Activated CD8-positive, alpha-beta memory T cell treated with anti-CD3 and anti-CD28 coated beads, Interleukin-2, amount 10 ng/mL, durations not matched to agents 7 days and 5 days (primary cell): ENCODE data around the gene FHOD1. TPM values are rescaled to one million over a fixed set of nuclear protein-coding genes. Genes with fewer than 3 reads are reported as not detected.

Experiments
- ATAC-seq: fragments of 150-1000 bp; cut with Tn5 transposase; one replicate; pipeline ENCODE4 v1.10.0; 2021; ENCODE audit warnings: moderate library complexity
- CTCF ChIA-PET: fragments of 350-600 bp; sonication (Branson Sonifier 250); formaldehyde crosslinking; loops from one replicate; lab custom pipeline; 2021; ENCODE audit warnings: antibody characterized with exemption; lab: Charles Lee
- DNase-seq: peaks from one replicate; pipeline ENCODE4 v3.0.0-alpha.2; 2020
- H3K27ac Mint-ChIP-seq: one replicate; pipeline ENCODE4 v1.8.0; 2021; ENCODE audit warnings: mild to moderate bottlenecking, mixed read lengths
- H3K27me3 Mint-ChIP-seq: one replicate; pipeline ENCODE4 v1.8.0; 2021; ENCODE audit warnings: mixed read lengths
- H3K36me3 Mint-ChIP-seq: one replicate; pipeline ENCODE4 v1.8.0; 2021; ENCODE audit warnings: mild to moderate bottlenecking, mixed read lengths
- H3K4me1 Mint-ChIP-seq: one replicate; pipeline ENCODE4 v1.8.0; 2021; ENCODE audit warnings: mixed read lengths
- H3K4me3 Mint-ChIP-seq: one replicate; pipeline ENCODE4 v1.8.0; 2021; ENCODE audit warnings: mild to moderate bottlenecking, moderate library complexity, mixed read lengths
- H3K9me3 Mint-ChIP-seq: one replicate; pipeline ENCODE4 v1.8.0; 2022; ENCODE audit warnings: low read depth, mixed read lengths
- total RNA-seq, 2 experiments: library from RNA; stranded (reverse); gene quantifications; one replicate each; pipeline ENCODE4 v1.2.3, GENCODE V29; 2021

The FHOD1 gene
- total RNA-seq, 2 experiments from 2014 or later, result 101 to 111 TPM

- CTCF ChIA-PET, result interaction anchor here (1.2 to 2.9 kb wide), 3 partner anchors 13 to 134 kb away, joined by 3 to 11 read pairs (median 4); no protein-coding TSS in a partner anchor
- ATAC-seq (no peak), DNase-seq (no peak)
- no peak overlapping the region for H3K27ac Mint-ChIP-seq
- H3K4me3 Mint-ChIP-seq, result no peak overlapping the region
- H3K9me3 Mint-ChIP-seq, result no peaks in the 10 kb centered on the region
- no peaks in the 10 kb centered on the region for H3K36me3 Mint-ChIP-seq
- no peaks in the 10 kb centered on the region for H3K4me1 Mint-ChIP-seq
- no peaks in the 10 kb centered on the region for H3K27me3 Mint-ChIP-seq
Observed at GRCh38 chr16:67265834-67266233, 18.6 kb upstream of the FHOD1 start.

GRCh38 chr16:67264866-67265265 is 17.6 kb upstream of the FHOD1 start:
- H3K27ac Mint-ChIP-seq, result no peak overlapping the region
- CTCF ChIA-PET, result interaction anchor here (1.2 to 1.4 kb wide), 2 partner anchors 9 to 18 kb away, joined by 3 to 6 read pairs; partner anchors contain the start of gene FHOD1
- no peak for ATAC-seq

GRCh38 chr16:67264277-67264676 is 17.0 kb upstream of the FHOD1 start:
- DNase-seq (no peak), ATAC-seq (no peak)
- CTCF ChIA-PET, result interaction anchor here (0.8 to 1.4 kb wide), 4 partner anchors 8 to 135 kb away, joined by 3 to 6 read pairs (median 3); partner anchors contain the start of gene FHOD1

More at GRCh38 chr16:67264866-67265265, 17.6 kb upstream of the FHOD1 start:
- H3K27me3 Mint-ChIP-seq, result no peaks in the 10 kb centered on the region
- DNase-seq, result no peak
- H3K9me3 Mint-ChIP-seq, result no peaks in the 10 kb centered on the region
- no peaks in the 10 kb centered on the region for H3K4me1 Mint-ChIP-seq
- no peaks in the 10 kb centered on the region for H3K36me3 Mint-ChIP-seq
- H3K4me3 Mint-ChIP-seq, result no peak overlapping the region

GRCh38 chr16:67263201-67263600 is 15.9 kb upstream of the FHOD1 start:
- CTCF ChIA-PET, result interaction anchor here (1.2 to 1.4 kb wide), 2 partner anchors 11 to 16 kb away, joined by 3 to 6 read pairs; partner anchors contain the start of gene FHOD1
- Mint-ChIP-seq H3K27ac (peak overlapping the region; percentile 3), H3K36me3 (no peaks in the 10 kb centered on the region)

More at GRCh38 chr16:67264277-67264676, 17.0 kb upstream of the FHOD1 start:
- H3K27me3 Mint-ChIP-seq, result no peaks in the 10 kb centered on the region
- no peaks in the 10 kb centered on the region for H3K4me1 Mint-ChIP-seq
- H3K27ac Mint-ChIP-seq, result no peak overlapping the region
- no peaks in the 10 kb centered on the region for H3K9me3 Mint-ChIP-seq
- H3K36me3 Mint-ChIP-seq, result no peaks in the 10 kb centered on the region
- H3K4me3 Mint-ChIP-seq, result no peak overlapping the region

GRCh38 chr16:67260426-67261063 is 13.3 kb upstream of the FHOD1 start:
- H3K36me3 Mint-ChIP-seq, result no peaks in the 10 kb centered on the region
- H3K27ac Mint-ChIP-seq, result no peak overlapping the region
- H3K27me3 Mint-ChIP-seq, result no peaks in the 10 kb centered on the region
- no peak overlapping the region for H3K4me3 Mint-ChIP-seq
- ATAC-seq (peak; percentile 59), DNase-seq (peak; percentile 59)
- CTCF ChIA-PET, result interaction anchor here (0.7 to 2.4 kb wide), 19 partner anchors 10 to 204 kb away, joined by 3 to 30 read pairs (median 4); partner anchors contain the start of genes FHOD1, KCTD19, LRRC36 and PLEKHG4
- no peaks in the 10 kb centered on the region for H3K9me3 Mint-ChIP-seq
- H3K4me1 Mint-ChIP-seq, result no peaks in the 10 kb centered on the region

More at GRCh38 chr16:67263201-67263600, 15.9 kb upstream of the FHOD1 start:
- Mint-ChIP-seq H3K27me3 (no peaks in the 10 kb centered on the region), H3K4me1 (no peaks in the 10 kb centered on the region), H3K9me3 (no peaks in the 10 kb centered on the region), H3K4me3 (no peak overlapping the region)
- ATAC-seq, result no peak
- DNase-seq, result no peak

- Mint-ChIP-seq H3K36me3 (no peaks in the 10 kb centered on the region), H3K27ac (no peak overlapping the region), H3K4me3 (no peak overlapping the region), H3K9me3 (no peaks in the 10 kb centered on the region), H3K27me3 (no peaks in the 10 kb centered on the region), H3K4me1 (no peaks in the 10 kb centered on the region)
- DNase-seq, result no peak
- no peak for ATAC-seq
- CTCF ChIA-PET, result interaction anchor here (0.7 to 2.4 kb wide), 8 partner anchors 11 to 357 kb away, joined by 3 to 30 read pairs (median 6); partner anchors contain the start of genes FHOD1, KCTD19, LRRC36 and PLEKHG4
Observed at GRCh38 chr16:67259705-67260104, 12.4 kb upstream of the FHOD1 start.

GRCh38 chr16:67258161-67258835 is 11.0 kb upstream of the FHOD1 start:
- ATAC-seq (no peak), DNase-seq (no peak)
- Mint-ChIP-seq H3K4me1 (no peaks in the 10 kb centered on the region), H3K36me3 (no peaks in the 10 kb centered on the region), H3K4me3 (no peak overlapping the region), H3K9me3 (no peaks in the 10 kb centered on the region), H3K27ac (no peak overlapping the region), H3K27me3 (no peaks in the 10 kb centered on the region)
- CTCF ChIA-PET, result interaction anchor here (0.7 to 1.6 kb wide), 2 partner anchors 81 to 165 kb away, joined by 3 to 5 read pairs; no protein-coding TSS in a partner anchor

- CTCF ChIA-PET, result interaction anchor here (0.7 kb wide), 1 partner anchor 142 kb away, joined by 3 read pairs; no protein-coding TSS in a partner anchor
- DNase-seq, result no peak
Observed at GRCh38 chr16:67257486-67258160, 10.3 kb upstream of the FHOD1 start.

GRCh38 chr16:67256701-67257230 is 9.5 kb upstream of the FHOD1 start:
- Mint-ChIP-seq H3K9me3 (no peaks in the 10 kb centered on the region), H3K27me3 (no peaks in the 10 kb centered on the region), H3K27ac (no peak overlapping the region), H3K36me3 (no peaks in the 10 kb centered on the region), H3K4me3 (no peak overlapping the region), H3K4me1 (no peaks in the 10 kb centered on the region)
- CTCF ChIA-PET, result interaction anchor here (0.8 to 1.1 kb wide), 2 partner anchors 8 to 11 kb away, joined by 3 to 4 read pairs; no protein-coding TSS in a partner anchor
- ATAC-seq (no peak), DNase-seq (no peak)

More at GRCh38 chr16:67257486-67258160, 10.3 kb upstream of the FHOD1 start:
- Mint-ChIP-seq H3K4me1 (no peaks in the 10 kb centered on the region), H3K27me3 (no peaks in the 10 kb centered on the region), H3K9me3 (no peaks in the 10 kb centered on the region), H3K4me3 (no peak overlapping the region), H3K27ac (no peak overlapping the region), H3K36me3 (no peaks in the 10 kb centered on the region)
- ATAC-seq, result no peak

GRCh38 chr16:67255553-67256221 is 8.4 kb upstream of the FHOD1 start:
- Mint-ChIP-seq H3K9me3 (no peaks in the 10 kb centered on the region), H3K4me1 (no peaks in the 10 kb centered on the region), H3K27ac (no peak overlapping the region), H3K4me3 (no peak overlapping the region), H3K36me3 (no peaks in the 10 kb centered on the region), H3K27me3 (no peaks in the 10 kb centered on the region)
- ATAC-seq, result no peak
- CTCF ChIA-PET, result interaction anchor here (0.8 to 1.1 kb wide), 2 partner anchors 9 to 12 kb away, joined by 3 to 4 read pairs; no protein-coding TSS in a partner anchor
- DNase-seq, result no peak

GRCh38 chr16:67254801-67255552 is 7.7 kb upstream of the FHOD1 start:
- Mint-ChIP-seq H3K4me1 (peaks cover 2% of the 10 kb centered on the region), H3K27ac (no peak overlapping the region), H3K4me3 (no peak overlapping the region), H3K36me3 (no peaks in the 10 kb centered on the region), H3K9me3 (no peaks in the 10 kb centered on the region), H3K27me3 (peaks cover 4% of the 10 kb centered on the region)
- CTCF ChIA-PET, result no interaction called here
- ATAC-seq (no peak), DNase-seq (no peak)
